K562 (cell line): Measurements from ENCODE around the gene TRAPPC1. TPM values are rescaled to one million over a fixed set of nuclear protein-coding genes. Genes with fewer than 3 reads are reported as not detected.
A peak's percentile ranks its signal among the peaks of the same experiment; 100 is the strongest.

Experiments
- ATAC-seq: fragments of 200-7000 bp; cut with Tn5 transposase; 3 replicates; pipeline ENCODE4 v1.9.1; 2020; ENCODE audit warnings: moderate library complexity
- BruUV-seq: library from RNA; stranded (reverse); fragments of 400-500 nt; replicated peaks from 2 replicates; lab custom pipeline; 2021; lab: Mats Ljungman, UMichigan
- CTCF ChIA-PET: fragments of 300-600 bp; formaldehyde crosslinking; extraction: SDS; loops from one replicate; lab custom pipeline; 2021; ENCODE audit warnings: low intra/inter-chr PET ratio; lab: Yijun Ruan, JAX
- POLR2A ChIA-PET: fragments of 300-600, 350-650 bp; sonication (Branson Sonifier 250); formaldehyde crosslinking; extraction: SDS; loops from one replicate; lab custom pipeline; 2021; ENCODE audit warnings: antibody characterized with exemption, inconsistent platforms; lab: Yijun Ruan, JAX
- DNase-seq, 4 experiments: peaks; one replicate each; pipeline versions ENCODE4 v3.0.0 to v3.0.0-alpha.2; 2011 to 2018; ENCODE audit warnings: low spot score in 3 of 4, mixed read lengths in 3 of 4; ENCODE audit errors: extremely low read depth in 1 of 4
- FAIRE-seq: peaks from 2 replicates; lab custom pipeline; 2011; peaks lifted over from hg19 to GRCh38; lab: Jason Lieb, UNC
- H2AFZ ChIP-seq: 2 replicates; pipeline ENCODE4 v1.6.0; 2011; ENCODE audit warnings: low read depth, low read length, control low read depth, inconsistent platforms
- H3K27ac ChIP-seq: fragments of 200-600 bp; 3 replicates; pipeline ENCODE4 v1.8.0; 2011; ENCODE audit warnings: low read depth, mild to moderate bottlenecking, control low read depth, inconsistent platforms, low read length, moderate library complexity, mixed read lengths; ENCODE audit errors: extremely low read depth
- H3K27me3 ChIP-seq, 2 experiments: fragments of 300-600 bp in 1 of 2; 2 replicates in 1 of 2; 3 replicates in 1 of 2; pipeline versions ENCODE4 v1.6.0 to v1.8.0; 2011; ENCODE audit warnings: inconsistent platforms in 2 of 2, low read length in 2 of 2, mild to moderate bottlenecking in 1 of 2, mixed read lengths in 1 of 2, moderate library complexity in 1 of 2; ENCODE audit not compliant: control insufficient read depth in 2 of 2, insufficient read depth in 2 of 2
- H3K36me3 ChIP-seq: fragments of 300-600 bp; 3 replicates; pipeline ENCODE4 v1.8.0; 2011; ENCODE audit warnings: mild to moderate bottlenecking, low read length, inconsistent platforms; ENCODE audit not compliant: control insufficient read depth, insufficient read depth
- H3K4me1 ChIP-seq, 2 experiments: fragments of 200-600 bp in 1 of 2; replicated peaks in 1 of 2; 2 replicates in 1 of 2; 3 replicates in 1 of 2; pipeline versions ENCODE4 v1.5.1 to v1.8.0; 2011; ENCODE audit warnings: inconsistent platforms in 2 of 2, low read length in 2 of 2, mild to moderate bottlenecking in 1 of 2, mixed read lengths in 1 of 2, moderate library complexity in 1 of 2; ENCODE audit not compliant: control insufficient read depth in 2 of 2, insufficient read depth in 2 of 2
- H3K4me2 ChIP-seq: 2 replicates; pipeline ENCODE4 v1.6.1; 2011; ENCODE audit warnings: low read length, control low read depth, inconsistent platforms, mixed read lengths; ENCODE audit not compliant: insufficient read depth
- H3K4me3 ChIP-seq: fragments of 200-600 bp; sonication (generic), shearing (Covaris generic); 2 replicates; pipeline ENCODE4 v1.5.1; 2016; ENCODE audit warnings: control low read depth, inconsistent platforms
- H3K79me2 ChIP-seq: fragments of 200-600 bp; 3 replicates; pipeline ENCODE4 v1.8.0; 2011; ENCODE audit warnings: low read length, inconsistent platforms; ENCODE audit not compliant: control insufficient read depth, insufficient read depth
- H3K9ac ChIP-seq, 2 experiments: 2 replicates each; pipeline versions ENCODE4 v1.6.0 to v1.6.1; 2011; ENCODE audit warnings: low read depth in 2 of 2, low read length in 2 of 2, control low read depth in 1 of 2, inconsistent platforms in 1 of 2, mild to moderate bottlenecking in 1 of 2, mixed read lengths in 1 of 2; ENCODE audit not compliant: insufficient read depth in 1 of 2
- H3K9me1 ChIP-seq: one replicate; pipeline ENCODE4 v1.6.0; 2011; ENCODE audit warnings: inconsistent platforms, mild to moderate bottlenecking, low read length, moderate library complexity; ENCODE audit not compliant: control insufficient read depth, insufficient read depth
- H3K9me3 ChIP-seq: replicated peaks from 2 replicates; pipeline ENCODE4 v1.5.1; 2011; ENCODE audit warnings: low read depth, low read length, inconsistent platforms; ENCODE audit not compliant: control insufficient read depth, insufficient read depth
- H4K20me1 ChIP-seq: replicated peaks from 2 replicates; pipeline ENCODE4 v1.6.1; 2011; ENCODE audit warnings: low read length, inconsistent platforms, mixed read lengths; ENCODE audit not compliant: control insufficient read depth, insufficient read depth
- CBX5 ChIP-seq: IDR thresholded peaks from 2 replicates; pipeline ENCODE4 v1.6.1; 2014; ENCODE audit warnings: low read depth, borderline replicate concordance
- CTCF ChIP-seq, 3 experiments: IDR thresholded peaks in 2 of 3; conservative IDR thresholded peaks in 1 of 3; 2 replicates each; pipeline ENCODE4 v1.5.1; 2011 to 2012; ENCODE audit warnings: low read length in 3 of 3, mild to moderate bottlenecking in 3 of 3, control low read depth in 2 of 3, improper control_type of control experiment in 1 of 3, inconsistent platforms in 1 of 3, low read depth in 1 of 3, mixed read lengths in 1 of 3, moderate library complexity in 1 of 3; ENCODE audit not compliant: insufficient read depth in 2 of 3
- WGBS: fragments of 100-300 bp; shearing (Covaris generic); methylation state at CpG from one replicate; pipeline ENCODE4 v1.1.6; 2016; ENCODE audit warnings: low coverage, mixed read lengths; ENCODE audit not compliant: insufficient coverage; ENCODE audit errors: missing lambda C conversion rate; 5-methylcytosine and 5-hydroxymethylcytosine counted together
- in situ Hi-C: fragments of 300-500 bp; cut with MboI; formaldehyde crosslinking; loops from 4 replicates; pipeline ENCODE4 v1.15.0; 2018; ENCODE audit warnings: inconsistent platforms, mixed read lengths
- intact Hi-C: fragments of 100-400 bp; cut with micrococcal nuclease; formaldehyde crosslinking; loops from 2 replicates; pipeline ENCODE4 v1.14.2; 2022
- polyA plus RNA-seq, 8 experiments: library from polyadenylated mRNA; depleted of rRNA in 4 of 8; stranded (reverse) in 5 of 8; unstranded in 3 of 8; fragments of >200 nt; fragmentation: Nextera tagmentation in 2 of 8; fragmentation: Illumina TruSeq in 1 of 8; extraction: Ambion mirVana in 2 of 8; extraction: Trizol in 1 of 8; gene quantifications; 2 replicates each; pipeline versions ENCODE4 v1.2.1 to v1.2.3, GENCODE V29; 2011 to 2014; ENCODE audit warnings: inconsistent platforms in 1 of 8, missing spikeins in 1 of 8
- total RNA-seq, 7 experiments: library from RNA; depleted of rRNA in 6 of 7; stranded (reverse); fragments of >200 nt in 6 of 7; fragmentation: Illumina TruSeq in 2 of 7; extraction: Trizol in 2 of 7; gene quantifications; 2 replicates each; pipeline versions ENCODE4 v1.2.1 to v1.2.3, GENCODE V29; 2011 to 2021; ENCODE audit warnings: low replicate concordance in 1 of 7

Gene TRAPPC1
- total and polyA plus RNA-seq, 9 of the 15 experiments (the other 6 are each of a cell fraction or from before 2014, with no cell fraction given) = 11.7 to 82.8 (median 36.2) TPM

- ATAC-seq = no peak
- no peaks in the 10 kb centered on the region; a peak in 1 of 5 replicates for H3K4me1 ChIP-seq
- ChIA-PET CTCF (no interaction called here), POLR2A (interaction anchor here (1.2 kb wide), 1 partner anchor 9 kb away, joined by 3 read pairs; no protein-coding TSS in a partner anchor)
- 4% methylated on average over 8 of the region's 8 CpGs for WGBS
- H2AFZ ChIP-seq = no peak overlapping the region
- H3K9ac ChIP-seq = no peak overlapping the region
- H3K9me3 ChIP-seq = no peaks in the 10 kb centered on the region; the same call in 1 of the 2 replicates
- no TSS peak for BruUV-seq
- H4K20me1 ChIP-seq = no peaks in the 10 kb centered on the region
- intact Hi-C loops (no loop called here), in situ Hi-C loops (no loop called here)
- H3K27me3 ChIP-seq = peaks cover 6 to 8% of the 10 kb centered on the region in 2 experiments; a peak in 3 of 5 replicates
- H3K36me3 ChIP-seq = no peaks in the 10 kb centered on the region
- TF ChIP-seq CBX5 (no peak), CTCF (IDR thresholded peaks at IDR 0.05 in 2 of 3, conservative IDR thresholded peaks at IDR 0.05 in 1 of 3; ENCODE audit: insufficient read depth in 2 of 3, low read depth in 1 of 3, low read length in 3 of 3) (peak in 1 of 3 experiments; percentile 8; a peak in 2 of 6 replicates)
- H3K9me1 ChIP-seq = no peaks in the 10 kb centered on the region
- H3K27ac ChIP-seq = no peak overlapping the region
- H3K4me3 ChIP-seq = no peak overlapping the region
- DNase-seq = no peak
- FAIRE-seq = no peak
- no peaks in the 10 kb centered on the region for H3K79me2 ChIP-seq
- no peak overlapping the region for H3K4me2 ChIP-seq
These were observed 40.5 kb upstream of the TRAPPC1 start for GRCh38 chr17:7972131-7972785.
